ENCODE measurements around the gene NRP2. TPM values are rescaled to one million over a fixed set of nuclear protein-coding genes. Genes with fewer than 3 reads are reported as not detected.

NRP2 gene
- total RNA-seq, 1 experiment from 2014 or later, result 1.2 TPM

DNA sequence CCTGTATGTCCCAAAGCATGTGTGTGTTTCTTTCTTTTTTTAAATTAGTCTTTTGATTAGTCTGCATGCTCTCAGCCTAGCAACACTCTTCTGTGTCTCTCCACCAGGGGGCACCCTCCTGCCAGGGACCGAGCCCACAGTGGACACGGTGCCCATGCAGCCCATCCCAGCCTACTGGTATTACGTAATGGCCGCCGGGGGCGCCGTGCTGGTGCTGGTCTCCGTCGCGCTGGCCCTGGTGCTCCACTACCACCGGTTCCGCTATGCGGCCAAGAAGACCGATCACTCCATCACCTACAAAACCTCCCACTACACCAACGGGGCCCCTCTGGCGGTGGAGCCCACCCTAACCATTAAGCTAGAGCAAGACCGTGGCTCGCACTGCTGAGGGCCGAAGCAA, 93.8 kb downstream of the NRP2 start:
- Histone ChIP-seq H3K36me3 (ENCODE audit: control insufficient read depth in 1 of 2, insufficient read depth in 2 of 2, low read length in 2 of 2) (no peaks in the 10 kb centered on the region), H3K4me2 (ENCODE audit: low read length) (no peak overlapping the region), H3K79me2 (ENCODE audit: insufficient read depth, low read length) (no peaks in the 10 kb centered on the region), H3K9me3 (ENCODE audit: control insufficient read depth in 1 of 2, insufficient read depth in 1 of 2, low read depth in 1 of 2, low read length in 2 of 2) (no peaks in the 10 kb centered on the region), H3K9ac (ENCODE audit: low read length) (no peak overlapping the region), H3K4me3 (replicated peaks in 1 of 2; ENCODE audit: low read depth in 1 of 2, low read length in 2 of 2) (no peak overlapping the region), H3K4me1 (ENCODE audit: control insufficient read depth in 1 of 2, insufficient read depth in 2 of 2, low read length in 2 of 2) (peaks cover 0 to 3% of the 10 kb centered on the region in 2 experiments; a peak in 1 of 4 replicates), H2AFZ (ENCODE audit: low read depth, low read length, poor library complexity, severe bottlenecking) (no peak overlapping the region), H3K27ac (ENCODE audit: low read depth, low read length) (no peak overlapping the region), H3K9me2 (ENCODE audit: insufficient read depth) (no peaks in the 10 kb centered on the region), H4K20me1 (ENCODE audit: insufficient read depth) (no peaks in the 10 kb centered on the region), H3K27me3 (ENCODE audit: insufficient read depth, low read length) (peaks cover 21% of the 10 kb centered on the region; the same call in 1 of the 2 replicates)
- POLR2A ChIA-PET, result no interaction called here
- ATAC-seq (peak; percentile 98), DNase-seq (ENCODE audit: low read depth, low spot score) (peak; percentile 55)
- intact Hi-C loops (cut with micrococcal nuclease), result loop anchor here (1.0 to 10.0 kb wide), 5 partner anchors 37 to 1451 kb away; no protein-coding TSS in a partner anchor
- no peak for TF ChIP-seq ATF3 (IDR thresholded peaks at IDR 0.05)
- TF ChIP-seq EZH2 (IDR thresholded peaks at IDR 0.05), result no peak
- no peak for TF ChIP-seq EGR1 (IDR thresholded peaks at IDR 0.05; ENCODE audit: low read depth)
- no peak for TF ChIP-seq SIN3A (IDR thresholded peaks at IDR 0.05; ENCODE audit: low read depth)
- TF ChIP-seq TCF7L2 (IDR thresholded peaks at IDR 0.05; ENCODE audit: borderline replicate concordance, extremely low read depth, insufficient read depth, insufficient read length), result no peak
- no peak for TF ChIP-seq POLR2A (IDR thresholded peaks at IDR 0.05; ENCODE audit: borderline replicate concordance, extremely low read depth, insufficient read depth, insufficient read length)
- TF ChIP-seq CBX3 (IDR thresholded peaks at IDR 0.05; ENCODE audit: low read depth), result no peak
- TF ChIP-seq EZH2phosphoT487 (IDR thresholded peaks at IDR 0.05; ENCODE audit: borderline replicate concordance), result no peak
- peak; percentile 84 for TF ChIP-seq RAD21 (IDR thresholded peaks at IDR 0.05; ENCODE audit: low read depth)
- TF ChIP-seq CEBPB (IDR thresholded peaks at IDR 0.05; ENCODE audit: low read depth), result peak; percentile 77
- peak; percentile 83 to 92 (median 89) for TF ChIP-seq CTCF (IDR thresholded peaks at IDR 0.05 in 2 of 3, conservative IDR thresholded peaks at IDR 0.05 in 1 of 3; ENCODE audit: borderline replicate concordance in 1 of 3, insufficient read depth in 1 of 3, low read depth in 2 of 3, low read length in 2 of 3)
- BruUV-seq (replicated peaks), result no TSS peak
- RAD21 ChIA-PET (ENCODE audit: low non-redundant PET in 1 of 2, low total read pairs in 2 of 2, uncharacterized antibody in 2 of 2, unreplicated experiment in 2 of 2), result no interaction called here
- CTCF ChIA-PET, result interaction anchor here (0.7 to 2.9 kb wide), 3 partner anchors 109 to 150 kb away, joined by 3 to 14 read pairs (median 8); no protein-coding TSS in a partner anchor

Data from HCT116 (cell line).